Measurements from ENCODE around the gene PHACTR1.

The PHACTR1 gene

GRCh38 chr6:12958052-12958706 lies 241.6 kb downstream of the PHACTR1 start:
- no peaks in the 10 kb centered on the region for H3K27me3 ChIP-seq (ENCODE audit: insufficient read depth, poor library complexity, severe bottlenecking)
- no peak overlapping the region for H3K4me3 ChIP-seq (replicated peaks; ENCODE audit: insufficient read depth, low read length)
- TF ChIP-seq GABPA (IDR thresholded peaks at IDR 0.05; ENCODE audit: low read depth) = no peak
- TF ChIP-seq CTCF (IDR thresholded peaks at IDR 0.05; ENCODE audit: insufficient read depth, low read length) = no peak
- TF ChIP-seq POLR2AphosphoS5 (IDR thresholded peaks at IDR 0.05; ENCODE audit: low read depth) = no peak
- no peak for TF ChIP-seq SPI1 (IDR thresholded peaks at IDR 0.05; ENCODE audit: borderline replicate concordance, low read depth)
- no peak for TF ChIP-seq REST (IDR thresholded peaks at IDR 0.05; ENCODE audit: insufficient replicate concordance, low read depth)
- DNase-seq (ENCODE audit: low read depth in 1 of 2, low spot score in 1 of 2) = no peak
- no peak overlapping the region for H3K27ac ChIP-seq (replicated peaks)

GRCh38 chr6:12961761-12962160 lies 245.2 kb downstream of the PHACTR1 start:
- Histone ChIP-seq H3K27me3 (ENCODE audit: insufficient read depth, poor library complexity, severe bottlenecking) (no peaks in the 10 kb centered on the region), H3K4me3 (replicated peaks; ENCODE audit: insufficient read depth, low read length) (no peak overlapping the region), H3K27ac (replicated peaks) (no peak overlapping the region)
- DNase-seq (ENCODE audit: low read depth in 1 of 2, low spot score in 1 of 2) = no peak
- TF ChIP-seq REST (IDR thresholded peaks at IDR 0.05; ENCODE audit: insufficient replicate concordance, low read depth) (no peak), SPI1 (IDR thresholded peaks at IDR 0.05; ENCODE audit: borderline replicate concordance, low read depth) (no peak), POLR2AphosphoS5 (IDR thresholded peaks at IDR 0.05; ENCODE audit: low read depth) (no peak), GABPA (IDR thresholded peaks at IDR 0.05; ENCODE audit: low read depth) (no peak)

GRCh38 chr6:12962529-12962928 lies 246.0 kb downstream of the PHACTR1 start:
- Histone ChIP-seq H3K4me3 (replicated peaks; ENCODE audit: insufficient read depth, low read length) (no peak overlapping the region), H3K27ac (replicated peaks) (peak overlapping the region; percentile 53), H3K27me3 (ENCODE audit: insufficient read depth, poor library complexity, severe bottlenecking) (no peaks in the 10 kb centered on the region)
- DNase-seq (ENCODE audit: low read depth in 1 of 2, low spot score in 1 of 2) = no peak
- TF ChIP-seq SPI1 (IDR thresholded peaks at IDR 0.05; ENCODE audit: borderline replicate concordance, low read depth) = no peak
- no peak for TF ChIP-seq REST (IDR thresholded peaks at IDR 0.05; ENCODE audit: insufficient replicate concordance, low read depth)
- no peak for TF ChIP-seq GABPA (IDR thresholded peaks at IDR 0.05; ENCODE audit: low read depth)
- TF ChIP-seq POLR2AphosphoS5 (IDR thresholded peaks at IDR 0.05; ENCODE audit: low read depth) = no peak
- no peak for TF ChIP-seq CTCF (IDR thresholded peaks at IDR 0.05; ENCODE audit: insufficient read depth, low read length)
